ENCODE measurements around the gene NEU4. TPM values are rescaled to one million over a fixed set of nuclear protein-coding genes. Genes with fewer than 3 reads are reported as not detected.

NEU4 gene
- total and polyA plus RNA-seq, 9 of the 15 experiments (the other 6 are each of a cell fraction or from before 2014, with no cell fraction given) = 0.01 to 0.40 TPM; not detected in 7

GRCh38 chr2:241864168-241864849, 55.3 kb downstream of the NEU4 start (continued):
- TF ChIP-seq ZNF76 (CRISPR knock-in tag; IDR thresholded peaks at IDR 0.05; ENCODE audit: borderline replicate concordance) (no peak), TGIF2 (CRISPR knock-in tag; IDR thresholded peaks at IDR 0.05) (no peak), NCOA4 (IDR thresholded peaks at IDR 0.05; ENCODE audit: partially characterized antibody) (peak; percentile 27), ZNF449 (CRISPR knock-in tag; IDR thresholded peaks at IDR 0.05) (no peak), GTF2E2 (tag; IDR thresholded peaks at IDR 0.05) (no peak), ELF4 (CRISPR knock-in tag; IDR thresholded peaks at IDR 0.05) (peak; percentile 35; the same call in 1 of the 2 replicates), CHCHD3 (CRISPR knock-in tag; IDR thresholded peaks at IDR 0.05) (no peak), TSC22D4 (tag; IDR thresholded peaks at IDR 0.05) (0 out of 2 replicates have a peak, but pooled peaks have one; percentile 21), TCFL5 (CRISPR knock-in tag; conservative IDR thresholded peaks at IDR 0.05) (no peak), ARID4B (CRISPR knock-in tag; IDR thresholded peaks at IDR 0.05) (no peak)

Data from K562 (cell line).